H1 (cell line): ENCODE measurements around the gene MVK. TPM values are rescaled to one million over a fixed set of nuclear protein-coding genes. Genes with fewer than 3 reads are reported as not detected.

Source experiments
- KDM4A ChIP-seq: IDR thresholded peaks from one replicate; pipeline ENCODE4 v1.7.1; 2012; ENCODE audit warnings: low read depth, mild to moderate bottlenecking, moderate library complexity, low read length, inconsistent platforms; ENCODE audit not compliant: severe bottlenecking
- SIRT6 ChIP-seq: IDR thresholded peaks from one replicate; pipeline ENCODE4 v1.7.1; 2012; ENCODE audit warnings: low read length, inconsistent platforms
- SIX5 ChIP-seq: IDR thresholded peaks from 2 replicates; pipeline ENCODE4 v1.6.1; 2011; ENCODE audit warnings: mild to moderate bottlenecking, low read depth, low read length
- YY1 ChIP-seq: IDR thresholded peaks from 2 replicates; pipeline ENCODE4 v1.6.1; 2011; ENCODE audit warnings: low read depth, mild to moderate bottlenecking, low read length
- polyA plus RNA-seq, 7 experiments: library from polyadenylated mRNA; depleted of rRNA in 3 of 7; stranded (reverse) in 5 of 7; unstranded in 2 of 7; fragments of >200 nt in 5 of 7; fragments of 200-250 nt in 2 of 7; gene quantifications; 1 replicate in 5 of 7; 2 replicates in 1 of 7; 4 replicates in 1 of 7; pipeline versions ENCODE4 v1.2.1 to v1.2.3, GENCODE V29; 2011 to 2013; ENCODE audit warnings: missing spikeins in 2 of 7, mixed read lengths in 2 of 7
- total RNA-seq: library from RNA; stranded (reverse); fragmentation: NEBNext Ultra II Directional; extraction: Animal tissue kit (Norgen Biotek cat#: 25700); gene quantifications from 2 replicates; pipeline ENCODE4 v1.2.1, GENCODE V29; 2021

MVK gene
- total and polyA plus RNA-seq, 2 of the 8 experiments (the other 6 are each of a cell fraction or from before 2014, with no cell fraction given): 15.7 to 20.9 TPM

DNA sequence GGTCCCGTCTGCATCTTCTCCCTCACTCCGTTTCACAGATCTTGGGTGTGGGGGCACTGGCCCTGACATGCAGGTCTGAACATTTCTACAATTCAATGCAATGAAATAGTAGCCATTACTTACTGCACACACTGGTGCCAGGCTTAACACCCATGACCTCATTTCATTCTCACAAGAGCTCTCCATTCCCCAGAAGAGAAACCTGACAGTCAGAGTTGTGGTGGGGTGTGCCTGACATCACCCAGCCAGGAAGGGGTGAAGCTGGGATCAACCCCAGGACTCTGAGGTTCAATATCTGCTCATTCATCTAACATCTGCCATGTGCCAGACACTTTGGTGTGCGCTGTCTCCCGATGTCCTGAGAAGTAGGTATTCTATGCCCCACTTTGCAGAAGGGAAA lies 34.7 kb downstream of the MVK start (continued):
- TF ChIP-seq YY1 (no peak), SIRT6 (no peak), KDM4A (no peak), SIX5 (no peak)
- TF ChIP-seq, all 59 proteins: peak for 0
